HepG2 (cell line): Measurements from ENCODE around the gene RBM27.

ENCODE experiments used
- CEBPB ChIP-seq: IDR thresholded peaks from 2 replicates; pipeline ENCODE4 v1.6.1; 2011; ENCODE audit warnings: low read depth, low read length, improper control_type of control experiment, borderline replicate concordance
- REST ChIP-seq, 2 experiments: IDR thresholded peaks; 2 replicates each; pipeline ENCODE4 v1.6.1; 2011 to 2012; ENCODE audit warnings: low read length in 2 of 2, borderline replicate concordance in 1 of 2, low read depth in 1 of 2, mild to moderate bottlenecking in 1 of 2, moderate library complexity in 1 of 2
- RFX5 ChIP-seq: IDR thresholded peaks from 2 replicates; pipeline ENCODE4 v1.6.1; 2011; ENCODE audit warnings: low read depth, low read length, improper control_type of control experiment
- SNRNP70 ChIP-seq: fragments of 200-400 bp; formaldehyde crosslinking; IDR thresholded peaks from 2 replicates; pipeline ENCODE4 v1.6.1; 2017; ENCODE audit warnings: mild to moderate bottlenecking, low read depth, low read length, moderate library complexity
- ZNF451 ChIP-seq: sonication (generic); formaldehyde crosslinking; IDR thresholded peaks from 2 replicates; pipeline ENCODE4 v1.5.0; 2020; ENCODE audit warnings: mild to moderate bottlenecking, missing genetic modification reagents
- TF ChIP-seq, protein P1 (sequence below): sonication (generic); formaldehyde crosslinking; IDR thresholded peaks from 2 replicates; pipeline ENCODE4 v1.5.0; 2020; ENCODE audit warnings: mild to moderate bottlenecking, missing genetic modification reagents, moderate library complexity
- TF ChIP-seq, protein P2 (sequence below), 2 experiments: sonication (generic) in 1 of 2; formaldehyde crosslinking in 1 of 2; IDR thresholded peaks; 2 replicates each; pipeline versions ENCODE4 v1.4.0 to v1.6.1; 2018 to 2020; ENCODE audit warnings: missing genetic modification reagents in 2 of 2, borderline replicate concordance in 1 of 2, low read depth in 1 of 2, mild to moderate bottlenecking in 1 of 2, missing biosample characterization in 1 of 2
- TF ChIP-seq, protein P3 (sequence below): sonication (generic); formaldehyde crosslinking; IDR thresholded peaks from 2 replicates; pipeline ENCODE4 v1.4.0; 2020; ENCODE audit warnings: missing genetic modification reagents

- TF ChIP-seq, protein P1, sequence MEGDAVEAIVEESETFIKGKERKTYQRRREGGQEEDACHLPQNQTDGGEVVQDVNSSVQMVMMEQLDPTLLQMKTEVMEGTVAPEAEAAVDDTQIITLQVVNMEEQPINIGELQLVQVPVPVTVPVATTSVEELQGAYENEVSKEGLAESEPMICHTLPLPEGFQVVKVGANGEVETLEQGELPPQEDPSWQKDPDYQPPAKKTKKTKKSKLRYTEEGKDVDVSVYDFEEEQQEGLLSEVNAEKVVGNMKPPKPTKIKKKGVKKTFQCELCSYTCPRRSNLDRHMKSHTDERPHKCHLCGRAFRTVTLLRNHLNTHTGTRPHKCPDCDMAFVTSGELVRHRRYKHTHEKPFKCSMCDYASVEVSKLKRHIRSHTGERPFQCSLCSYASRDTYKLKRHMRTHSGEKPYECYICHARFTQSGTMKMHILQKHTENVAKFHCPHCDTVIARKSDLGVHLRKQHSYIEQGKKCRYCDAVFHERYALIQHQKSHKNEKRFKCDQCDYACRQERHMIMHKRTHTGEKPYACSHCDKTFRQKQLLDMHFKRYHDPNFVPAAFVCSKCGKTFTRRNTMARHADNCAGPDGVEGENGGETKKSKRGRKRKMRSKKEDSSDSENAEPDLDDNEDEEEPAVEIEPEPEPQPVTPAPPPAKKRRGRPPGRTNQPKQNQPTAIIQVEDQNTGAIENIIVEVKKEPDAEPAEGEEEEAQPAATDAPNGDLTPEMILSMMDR: no peak
- TF ChIP-seq ZNF451: no peak
- no peak for TF ChIP-seq RFX5
- TF ChIP-seq SNRNP70: no peak
- TF ChIP-seq, protein P2, sequence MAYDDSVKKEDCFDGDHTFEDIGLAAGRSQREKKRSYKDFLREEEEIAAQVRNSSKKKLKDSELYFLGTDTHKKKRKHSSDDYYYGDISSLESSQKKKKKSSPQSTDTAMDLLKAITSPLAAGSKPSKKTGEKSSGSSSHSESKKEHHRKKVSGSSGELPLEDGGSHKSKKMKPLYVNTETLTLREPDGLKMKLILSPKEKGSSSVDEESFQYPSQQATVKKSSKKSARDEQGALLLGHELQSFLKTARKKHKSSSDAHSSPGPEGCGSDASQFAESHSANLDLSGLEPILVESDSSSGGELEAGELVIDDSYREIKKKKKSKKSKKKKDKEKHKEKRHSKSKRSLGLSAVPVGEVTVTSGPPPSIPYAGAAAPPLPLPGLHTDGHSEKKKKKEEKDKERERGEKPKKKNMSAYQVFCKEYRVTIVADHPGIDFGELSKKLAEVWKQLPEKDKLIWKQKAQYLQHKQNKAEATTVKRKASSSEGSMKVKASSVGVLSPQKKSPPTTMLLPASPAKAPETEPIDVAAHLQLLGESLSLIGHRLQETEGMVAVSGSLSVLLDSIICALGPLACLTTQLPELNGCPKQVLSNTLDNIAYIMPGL (CRISPR knock-in tag; IDR thresholded peaks at IDR 0.05; ENCODE audit: borderline replicate concordance in 1 of 2, low read depth in 1 of 2): no peak
- TF ChIP-seq CEBPB: no peak
- TF ChIP-seq, protein P3, sequence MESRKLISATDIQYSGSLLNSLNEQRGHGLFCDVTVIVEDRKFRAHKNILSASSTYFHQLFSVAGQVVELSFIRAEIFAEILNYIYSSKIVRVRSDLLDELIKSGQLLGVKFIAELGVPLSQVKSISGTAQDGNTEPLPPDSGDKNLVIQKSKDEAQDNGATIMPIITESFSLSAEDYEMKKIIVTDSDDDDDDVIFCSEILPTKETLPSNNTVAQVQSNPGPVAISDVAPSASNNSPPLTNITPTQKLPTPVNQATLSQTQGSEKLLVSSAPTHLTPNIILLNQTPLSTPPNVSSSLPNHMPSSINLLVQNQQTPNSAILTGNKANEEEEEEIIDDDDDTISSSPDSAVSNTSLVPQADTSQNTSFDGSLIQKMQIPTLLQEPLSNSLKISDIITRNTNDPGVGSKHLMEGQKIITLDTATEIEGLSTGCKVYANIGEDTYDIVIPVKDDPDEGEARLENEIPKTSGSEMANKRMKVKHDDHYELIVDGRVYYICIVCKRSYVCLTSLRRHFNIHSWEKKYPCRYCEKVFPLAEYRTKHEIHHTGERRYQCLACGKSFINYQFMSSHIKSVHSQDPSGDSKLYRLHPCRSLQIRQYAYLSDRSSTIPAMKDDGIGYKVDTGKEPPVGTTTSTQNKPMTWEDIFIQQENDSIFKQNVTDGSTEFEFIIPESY (CRISPR knock-in tag): no peak
- no peak for TF ChIP-seq REST (IDR thresholded peaks at IDR 0.05; ENCODE audit: borderline replicate concordance in 1 of 2, low read depth in 1 of 2, low read length in 2 of 2)
These were observed 39.8 kb downstream of the RBM27 start for GRCh38 chr5:146243247-146243646.
